Breast epithelium (tissue), 4 donors: Measurements from ENCODE around the gene HEPACAM2. TPM values are rescaled to one million over a fixed set of nuclear protein-coding genes. Genes with fewer than 3 reads are reported as not detected.

Source experiments
- DNase-seq, 2 donors: peaks; one replicate each; pipeline ENCODE4 v3.0.0-alpha.2; 2019; ENCODE audit warnings: low spot score in 2 of 2
- H3K27ac ChIP-seq, 2 donors: fragments of 200-600 bp; sonication (generic) in 1 of 2; one replicate each; pipeline ENCODE4 v1.5.1; 2016 to 2019; ENCODE audit warnings: mild to moderate bottlenecking in 1 of 2
- H3K27me3 ChIP-seq, 2 donors: fragments of 200-600 bp; sonication (generic) in 1 of 2; one replicate each; pipeline versions ENCODE4 v1.5.1 to v1.6.0; 2017 to 2019; ENCODE audit warnings: control low read depth in 1 of 2, mild to moderate bottlenecking in 1 of 2
- H3K36me3 ChIP-seq: fragments of 200-600 bp; one replicate; pipeline ENCODE4 v1.5.1; 2019
- H3K4me1 ChIP-seq, 2 donors: fragments of 200-600 bp; sonication (generic); one replicate each; pipeline ENCODE4 v1.5.1; 2016 to 2019; ENCODE audit warnings: control low read depth in 1 of 2
- H3K4me3 ChIP-seq, 3 donors: fragments of 200-600 bp; sonication (generic); 1 replicate in 2 of 3; 2 replicates in 1 of 3; pipeline ENCODE4 v1.5.1; 2016 to 2019; ENCODE audit warnings: mild to moderate bottlenecking in 3 of 3, moderate library complexity in 2 of 3
- H3K9me3 ChIP-seq, 2 donors: fragments of 200-600 bp; sonication (generic) in 1 of 2; one replicate each; pipeline ENCODE4 v1.5.1; 2016 to 2019; ENCODE audit warnings: control low read depth in 1 of 2
- POLR2A ChIP-seq: fragments of 450-650 bp; IDR thresholded peaks from one replicate; pipeline ENCODE4 v1.6.1; 2016; ENCODE audit warnings: antibody characterized with exemption, mild to moderate bottlenecking, moderate library complexity
- POLR2AphosphoS5 ChIP-seq, 3 donors: sonication (generic); formaldehyde crosslinking; IDR thresholded peaks; one replicate each; pipeline ENCODE4 v1.6.1; 2017; ENCODE audit warnings: antibody characterized with exemption in 3 of 3
- intact Hi-C: fragments of 100-400 bp; cut with DNase I; formaldehyde crosslinking; loops from one replicate; pipeline ENCODE4 v1.15.1; 2023; ENCODE audit warnings: low total_unique reads
- total RNA-seq, 3 donors: library from RNA; depleted of rRNA; stranded (reverse); fragments of >200 nt; gene quantifications; one replicate each; pipeline ENCODE4 v1.1.0, GENCODE V29; 2016
- TF ChIP-seq, protein P1 (sequence below), 3 donors: fragments of 450-650 bp; IDR thresholded peaks; one replicate each; pipeline ENCODE4 v1.5.1; 2016 to 2017; ENCODE audit warnings: antibody characterized with exemption in 3 of 3, mild to moderate bottlenecking in 3 of 3, moderate library complexity in 3 of 3

The HEPACAM2 gene
- 1 to 10 TPM in 1 of 3 donors, under 1 TPM in 1, not detected in 1; 0.33 to 4.4 TPM for total RNA-seq

DNA sequence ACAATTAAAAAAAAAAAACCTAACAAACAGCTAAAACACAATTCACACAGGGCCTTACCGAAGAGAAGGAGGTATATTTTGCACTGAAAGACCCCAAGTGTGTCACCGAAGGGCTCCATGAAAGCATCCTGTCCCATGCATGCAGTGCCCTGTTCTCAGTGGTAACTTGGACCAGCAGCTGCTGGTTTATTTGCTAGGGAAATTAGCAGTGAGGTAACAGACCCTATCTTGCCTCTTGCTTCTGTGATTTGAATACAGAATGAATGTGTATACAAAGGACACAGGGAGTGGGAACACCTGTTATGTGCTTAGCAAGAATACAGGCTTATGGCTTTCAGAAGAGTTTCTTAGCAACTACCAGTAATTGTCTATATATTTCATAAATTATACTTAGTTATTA, at the start of gene HEPACAM2:
HEPACAM2 (minus strand) TSS at position 160 of the 400 bp plus-strand sequence.
- no peaks in the 10 kb centered on the region for H3K27me3 ChIP-seq
- no peak for DNase-seq
- H3K4me1 ChIP-seq, result no peaks in the 10 kb centered on the region
- H3K9me3 ChIP-seq, result no peaks in the 10 kb centered on the region
- intact Hi-C loops, result no loop called here
- no peak within 1 kb of the TSS for H3K27ac ChIP-seq
- H3K36me3 ChIP-seq, result no peaks in the 10 kb centered on the region
- no peak within 1 kb of the TSS for H3K4me3 ChIP-seq
- TF ChIP-seq, protein P1, sequence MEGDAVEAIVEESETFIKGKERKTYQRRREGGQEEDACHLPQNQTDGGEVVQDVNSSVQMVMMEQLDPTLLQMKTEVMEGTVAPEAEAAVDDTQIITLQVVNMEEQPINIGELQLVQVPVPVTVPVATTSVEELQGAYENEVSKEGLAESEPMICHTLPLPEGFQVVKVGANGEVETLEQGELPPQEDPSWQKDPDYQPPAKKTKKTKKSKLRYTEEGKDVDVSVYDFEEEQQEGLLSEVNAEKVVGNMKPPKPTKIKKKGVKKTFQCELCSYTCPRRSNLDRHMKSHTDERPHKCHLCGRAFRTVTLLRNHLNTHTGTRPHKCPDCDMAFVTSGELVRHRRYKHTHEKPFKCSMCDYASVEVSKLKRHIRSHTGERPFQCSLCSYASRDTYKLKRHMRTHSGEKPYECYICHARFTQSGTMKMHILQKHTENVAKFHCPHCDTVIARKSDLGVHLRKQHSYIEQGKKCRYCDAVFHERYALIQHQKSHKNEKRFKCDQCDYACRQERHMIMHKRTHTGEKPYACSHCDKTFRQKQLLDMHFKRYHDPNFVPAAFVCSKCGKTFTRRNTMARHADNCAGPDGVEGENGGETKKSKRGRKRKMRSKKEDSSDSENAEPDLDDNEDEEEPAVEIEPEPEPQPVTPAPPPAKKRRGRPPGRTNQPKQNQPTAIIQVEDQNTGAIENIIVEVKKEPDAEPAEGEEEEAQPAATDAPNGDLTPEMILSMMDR (IDR thresholded peaks at IDR 0.05), result no peak
- no peak for TF ChIP-seq POLR2AphosphoS5 (IDR thresholded peaks at IDR 0.05)
- no peak for TF ChIP-seq POLR2A

DNA sequence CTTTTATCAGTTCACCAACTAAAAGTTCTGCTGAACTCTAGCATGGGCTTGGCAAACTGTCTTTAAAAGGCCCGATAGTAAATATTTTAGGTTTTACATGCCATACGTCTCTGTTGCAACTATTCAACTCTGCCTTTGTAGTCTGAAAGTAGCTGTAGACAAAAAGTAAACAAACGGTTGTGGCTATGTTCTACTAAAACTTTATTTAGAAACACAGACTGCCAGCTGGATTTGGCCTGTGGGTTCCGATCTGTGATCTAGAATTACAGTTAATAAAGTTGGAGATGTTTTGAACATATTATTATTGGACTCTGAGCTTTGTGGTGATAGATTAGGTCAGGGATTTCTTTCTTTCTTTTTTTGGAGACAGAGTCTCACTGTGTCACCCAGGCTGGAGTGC, 39.0 kb upstream of the HEPACAM2 start:
- no peaks in the 10 kb centered on the region for H3K9me3 ChIP-seq
- H3K36me3 ChIP-seq, result peaks cover 9% of the 10 kb centered on the region
- no peak overlapping the region for H3K4me3 ChIP-seq
- DNase-seq, result no peak
- TF ChIP-seq, protein P1 (IDR thresholded peaks at IDR 0.05), result no peak
- TF ChIP-seq POLR2A (no peak), POLR2AphosphoS5 (IDR thresholded peaks at IDR 0.05) (no peak)
- H3K4me1 ChIP-seq, result no peaks in the 10 kb centered on the region
- no peak overlapping the region for H3K27ac ChIP-seq
- H3K27me3 ChIP-seq, result no peaks in the 10 kb centered on the region
- intact Hi-C loops, result no loop called here

DNA sequence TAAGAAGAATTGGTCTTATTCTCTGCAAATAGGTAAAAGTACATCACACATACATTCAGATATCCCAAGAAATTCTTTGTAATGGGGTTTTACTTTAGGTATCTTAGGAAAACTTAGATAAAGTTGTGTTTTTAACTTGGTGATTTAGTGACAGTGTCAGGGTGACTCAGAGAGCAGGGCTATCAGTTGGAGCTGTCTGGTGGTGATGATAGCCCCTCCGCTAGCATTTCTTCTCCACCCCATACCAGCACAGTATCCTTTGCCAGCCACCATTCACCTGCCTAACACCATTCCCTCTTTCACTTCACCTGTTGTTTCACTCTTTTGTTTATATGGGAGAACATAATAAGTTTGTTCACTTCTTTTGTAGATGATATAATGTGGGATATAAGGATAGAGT, 36.3 kb upstream of the HEPACAM2 start:
- no peaks in the 10 kb centered on the region for H3K4me1 ChIP-seq
- peaks cover 9% of the 10 kb centered on the region for H3K36me3 ChIP-seq
- H3K27ac ChIP-seq, result no peak overlapping the region
- intact Hi-C loops, result no loop called here
- H3K27me3 ChIP-seq, result no peaks in the 10 kb centered on the region
- no peaks in the 10 kb centered on the region for H3K9me3 ChIP-seq
- TF ChIP-seq, protein P1 (IDR thresholded peaks at IDR 0.05), result no peak
- TF ChIP-seq POLR2AphosphoS5 (IDR thresholded peaks at IDR 0.05) (no peak), POLR2A (no peak)
- no peak for DNase-seq
- H3K4me3 ChIP-seq, result no peak overlapping the region

DNA sequence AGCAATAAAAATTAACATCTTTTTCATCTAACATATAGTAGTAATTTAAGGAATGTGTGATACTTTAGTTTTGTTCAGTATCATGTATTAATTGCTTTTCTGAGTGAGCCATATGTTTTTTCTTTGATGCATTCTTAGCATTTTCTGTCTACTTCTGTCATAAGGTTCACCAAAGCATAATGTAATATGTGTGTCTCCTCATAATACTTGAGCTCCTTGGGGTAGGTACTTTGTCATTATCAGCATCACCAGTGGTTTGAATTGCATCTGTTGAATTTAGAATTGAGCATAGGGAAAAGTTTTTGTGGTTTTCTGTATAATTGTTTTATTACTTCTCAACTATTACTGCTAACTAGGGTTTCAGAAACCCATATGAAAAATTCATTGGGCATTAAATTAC, 32.4 kb upstream of the HEPACAM2 start:
- Histone ChIP-seq H3K36me3 (peaks cover 7% of the 10 kb centered on the region), H3K27me3 (no peaks in the 10 kb centered on the region), H3K9me3 (no peaks in the 10 kb centered on the region), H3K4me1 (no peaks in the 10 kb centered on the region), H3K4me3 (no peak overlapping the region), H3K27ac (no peak overlapping the region)
- no peak for TF ChIP-seq POLR2AphosphoS5 (IDR thresholded peaks at IDR 0.05)
- TF ChIP-seq, protein P1 (IDR thresholded peaks at IDR 0.05), result no peak
- intact Hi-C loops, result no loop called here
- no peak for DNase-seq

DNA sequence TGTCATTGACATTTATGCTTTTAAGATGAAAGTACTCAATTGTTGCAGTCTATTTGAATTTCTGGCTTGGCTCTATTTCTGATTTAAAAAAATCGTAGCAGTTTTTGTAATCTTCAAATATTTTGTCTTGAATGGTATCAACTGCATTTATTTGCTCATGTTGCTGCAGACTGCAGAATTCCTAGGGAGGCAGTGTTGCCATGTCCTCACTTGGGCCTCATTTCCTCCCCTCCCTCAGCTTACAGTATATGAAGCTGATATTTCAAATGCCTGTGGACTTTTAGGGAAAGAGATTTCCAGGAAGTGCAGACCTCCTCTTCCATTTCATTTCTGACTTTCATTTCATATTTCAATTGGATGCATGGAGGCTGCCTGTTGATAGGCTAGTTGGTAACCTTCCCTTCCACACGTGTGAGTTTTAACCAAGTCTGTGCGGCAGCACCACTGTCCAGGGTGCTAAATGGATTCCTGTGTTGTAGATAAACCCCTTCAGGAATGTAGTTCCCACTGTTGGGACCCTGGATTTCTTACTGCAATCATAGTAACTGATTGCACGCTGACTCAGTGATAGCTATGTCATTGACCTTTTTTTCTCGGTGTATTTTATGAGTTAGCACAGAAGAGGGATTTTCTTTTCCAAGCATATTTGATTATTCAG, 23.4 kb upstream of the HEPACAM2 start:
- intact Hi-C loops, result no loop called here
- H3K27me3 ChIP-seq, result no peaks in the 10 kb centered on the region
- H3K4me3 ChIP-seq, result no peak overlapping the region
- DNase-seq, result no peak
- H3K4me1 ChIP-seq, result no peaks in the 10 kb centered on the region
- TF ChIP-seq, protein P1 (IDR thresholded peaks at IDR 0.05), result no peak
- TF ChIP-seq POLR2A, result no peak
- no peak for TF ChIP-seq POLR2AphosphoS5 (IDR thresholded peaks at IDR 0.05)
- no peaks in the 10 kb centered on the region for H3K36me3 ChIP-seq
- no peak overlapping the region for H3K27ac ChIP-seq
- no peaks in the 10 kb centered on the region for H3K9me3 ChIP-seq
